ENCODE data around the gene DOK1.
"Not testable (repeated sequence)": the region's sequence is repeated elsewhere in the genome, so short reads cannot be mapped to it uniquely, and the experiment has no call there.

Gene DOK1

DNA sequence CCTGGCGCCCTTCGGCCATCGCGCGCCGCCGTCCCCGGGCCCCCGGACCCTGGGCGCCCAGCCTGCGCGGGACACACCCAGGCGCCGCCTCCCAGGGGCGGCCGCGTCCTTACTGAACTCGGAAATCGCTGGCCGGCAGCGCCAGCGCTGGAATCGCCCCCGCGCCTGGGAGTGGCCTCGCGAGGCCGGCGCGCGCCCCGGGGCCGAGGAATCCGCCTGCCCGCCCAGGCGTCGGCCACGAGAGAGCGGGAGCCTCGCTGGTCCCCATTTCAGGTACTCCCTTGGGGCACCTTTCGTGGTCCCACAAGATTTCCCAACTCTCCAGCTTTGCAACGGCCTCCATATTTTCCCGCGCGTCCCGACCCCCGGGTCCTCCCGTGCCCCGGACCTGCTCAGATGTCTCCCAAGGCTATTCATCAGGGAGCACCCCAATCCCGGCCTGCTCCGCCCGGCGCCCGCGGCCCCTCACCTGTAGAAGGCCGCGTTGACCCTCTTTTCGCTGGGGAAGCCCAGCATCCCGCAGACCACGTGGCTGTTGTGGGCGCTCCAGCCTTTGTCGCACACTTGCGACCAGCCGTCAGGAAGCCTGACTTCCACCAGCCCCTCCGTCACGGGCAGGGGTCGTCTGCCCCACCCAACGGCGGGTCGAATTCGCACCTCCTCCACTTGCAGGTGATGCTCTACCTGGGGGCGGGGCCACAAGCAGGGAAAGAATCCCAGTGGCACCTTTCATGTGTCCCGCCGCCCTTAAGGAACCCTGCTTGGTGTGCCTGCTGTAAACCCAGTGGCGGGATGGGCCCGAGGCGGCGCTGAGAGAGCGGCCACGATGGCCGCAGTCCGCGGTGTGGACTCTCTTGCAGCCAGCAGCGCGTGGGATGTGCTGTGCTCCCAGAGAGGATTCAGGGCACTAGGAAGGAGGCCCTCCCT lies 5.4 kb upstream of the DOK1 start:
- DNase-seq, result no peak

DNA sequence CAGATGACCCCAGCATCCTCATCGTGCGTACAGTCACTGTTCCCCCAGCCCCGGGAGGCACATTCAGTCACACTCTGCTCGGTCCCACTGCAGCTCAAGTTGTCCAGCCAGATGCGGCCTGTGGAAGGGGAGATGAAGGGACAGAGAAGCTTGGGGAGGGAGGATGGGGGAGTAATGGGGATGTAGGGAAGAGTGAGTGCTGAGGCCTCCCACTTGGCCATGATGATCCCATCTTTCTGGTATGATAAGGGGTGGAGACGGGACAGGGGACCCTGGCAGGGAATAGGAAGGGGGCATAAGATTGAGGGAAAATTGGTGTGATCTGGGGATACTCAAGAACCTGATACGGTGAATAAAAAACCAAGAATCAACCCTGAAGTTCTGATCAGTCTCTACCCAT lies 4.3 kb upstream of the DOK1 start:
- DNase-seq, result no peak

DNA sequence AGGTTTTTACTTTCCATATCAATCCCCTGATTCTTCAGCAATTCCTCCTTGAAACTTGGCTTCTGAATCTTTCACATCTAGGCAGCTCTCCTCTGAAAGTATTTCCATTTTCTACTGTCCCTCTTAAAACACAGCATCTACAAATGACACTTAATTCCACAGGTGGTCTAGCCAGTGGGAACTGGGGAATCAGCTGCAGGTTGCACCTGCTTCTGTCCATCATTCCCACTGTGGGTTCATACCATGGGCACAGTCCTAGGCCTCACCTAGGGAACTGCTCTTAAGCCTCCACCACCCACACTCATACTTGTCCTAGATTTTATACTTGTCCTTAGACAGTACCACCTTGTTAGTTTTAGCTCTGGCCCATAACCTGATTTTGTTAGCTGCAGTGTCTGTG lies 3.0 kb upstream of the DOK1 start:
- no peak for DNase-seq

DNA sequence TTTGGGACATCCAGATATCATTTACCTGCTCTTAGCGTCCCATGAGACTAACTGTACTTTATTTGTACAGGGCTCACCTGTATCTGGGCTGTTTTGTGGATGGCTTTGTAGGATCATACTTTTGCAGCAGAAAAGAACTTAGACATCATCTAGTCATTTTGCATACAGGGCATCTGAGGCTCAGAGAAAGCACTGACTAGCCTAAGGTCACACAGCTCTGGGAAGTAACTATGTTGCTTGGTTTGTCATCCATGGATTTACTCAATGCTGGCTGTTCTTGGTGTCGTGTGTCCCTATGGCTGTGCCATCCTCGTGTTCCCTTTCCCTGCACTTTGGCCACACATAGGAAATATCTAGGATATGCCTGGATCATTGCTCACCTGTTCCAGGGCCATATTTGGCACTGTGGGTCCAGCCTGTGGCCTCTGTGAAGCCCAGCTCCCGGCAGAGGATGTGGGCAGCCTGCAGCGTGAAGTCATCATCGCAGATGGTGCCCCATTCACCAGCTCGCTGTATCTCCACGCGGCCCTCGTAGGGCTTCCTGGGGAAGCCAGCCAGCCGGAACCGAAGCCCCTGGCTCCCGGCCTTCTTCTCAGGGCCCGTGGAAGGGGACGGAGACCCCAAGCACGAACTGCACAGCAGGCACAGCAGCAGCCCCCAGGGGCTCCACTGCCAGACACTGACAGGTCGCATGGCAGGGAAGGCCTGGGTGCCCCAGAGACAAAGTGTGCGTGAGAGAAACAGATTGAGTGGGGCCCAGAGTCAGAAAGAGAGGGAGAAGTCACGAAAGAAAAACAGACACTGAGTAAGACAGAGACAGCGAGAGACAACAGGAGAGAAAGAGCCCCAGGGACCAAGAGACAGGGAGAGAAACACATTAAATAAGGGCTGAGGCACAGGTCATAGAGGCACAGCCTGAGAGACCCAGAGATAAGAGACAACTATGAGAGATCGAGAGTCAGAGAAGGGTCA lies 2.3 kb upstream of the DOK1 start:
- no peak for DNase-seq

DNA sequence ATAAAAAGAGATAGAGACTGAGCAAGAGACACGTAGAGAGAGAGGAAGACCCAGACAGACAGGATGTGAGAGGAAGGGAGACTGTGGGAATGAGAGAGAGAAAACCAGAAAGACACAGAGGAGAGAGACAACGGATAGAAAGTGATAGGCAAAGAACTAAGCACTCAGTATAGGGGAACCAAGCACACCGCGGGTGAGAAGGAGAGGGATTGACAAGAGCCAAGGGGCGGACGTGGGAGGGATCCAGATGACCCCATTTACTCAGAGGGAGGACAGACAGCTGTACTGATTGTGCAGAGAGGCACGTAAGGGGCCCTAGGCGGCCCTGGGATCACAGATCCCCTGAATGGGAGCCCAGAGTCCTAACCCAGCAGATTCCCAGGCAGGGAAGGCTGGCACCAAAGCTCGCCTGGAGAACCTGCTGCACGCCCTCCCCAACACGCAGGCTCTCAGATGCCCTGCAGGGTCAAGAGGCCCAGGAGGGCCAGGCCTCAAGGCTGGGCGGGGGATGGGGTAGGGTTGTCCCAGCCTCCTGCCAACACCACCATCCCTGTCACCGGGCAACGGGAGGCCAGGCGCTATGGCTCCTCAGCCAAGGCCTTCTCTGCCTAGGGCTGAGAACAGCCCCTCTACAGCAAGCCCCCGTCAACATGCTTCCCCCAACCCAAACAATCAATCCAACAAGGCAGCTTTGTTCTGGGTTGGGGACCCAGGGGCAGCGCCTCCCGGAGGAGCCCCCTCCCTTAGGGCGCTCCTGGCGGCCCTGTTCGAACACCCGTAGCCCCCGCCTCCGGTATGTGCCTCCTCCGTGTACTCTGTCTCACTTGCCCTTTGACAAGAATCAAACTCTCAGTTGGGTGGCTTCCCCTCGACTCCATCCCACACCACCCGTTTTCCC lies 1.4 kb upstream of the DOK1 start:
- DNase-seq, result no peak

DNA sequence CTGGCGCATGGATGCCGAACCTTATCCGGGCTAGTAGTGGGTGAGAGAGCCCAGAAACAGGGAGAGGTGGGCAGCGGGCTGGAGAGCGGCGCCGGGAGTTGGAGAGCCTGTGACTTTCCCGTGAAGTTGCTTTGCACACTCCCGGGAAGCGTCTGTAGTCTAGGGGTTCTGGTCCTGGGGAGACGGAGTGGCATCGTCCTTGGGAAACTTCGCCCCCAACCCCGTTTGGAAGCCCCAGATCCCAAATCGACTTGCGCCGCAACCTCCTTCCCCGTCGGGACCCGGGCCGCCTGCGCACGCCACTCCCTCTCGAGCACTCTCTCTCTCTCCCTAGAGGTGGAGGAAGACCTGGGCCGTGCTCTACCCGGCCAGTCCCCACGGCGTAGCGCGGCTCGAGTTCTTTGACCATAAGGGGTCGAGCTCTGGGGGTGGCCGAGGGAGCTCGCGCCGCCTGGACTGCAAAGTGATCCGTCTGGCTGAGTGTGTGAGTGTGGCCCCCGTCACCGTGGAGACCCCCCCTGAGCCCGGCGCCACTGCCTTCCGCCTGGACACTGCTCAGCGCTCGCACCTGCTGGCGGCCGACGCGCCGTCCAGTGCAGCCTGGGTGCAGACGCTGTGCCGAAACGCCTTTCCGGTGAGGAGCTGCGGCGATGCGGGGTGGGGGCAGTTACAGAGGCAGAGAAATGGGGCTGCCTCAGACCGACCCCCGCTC lies 456 bp downstream of the DOK1 start:
- DNase-seq, result peak; percentile 61

DNA sequence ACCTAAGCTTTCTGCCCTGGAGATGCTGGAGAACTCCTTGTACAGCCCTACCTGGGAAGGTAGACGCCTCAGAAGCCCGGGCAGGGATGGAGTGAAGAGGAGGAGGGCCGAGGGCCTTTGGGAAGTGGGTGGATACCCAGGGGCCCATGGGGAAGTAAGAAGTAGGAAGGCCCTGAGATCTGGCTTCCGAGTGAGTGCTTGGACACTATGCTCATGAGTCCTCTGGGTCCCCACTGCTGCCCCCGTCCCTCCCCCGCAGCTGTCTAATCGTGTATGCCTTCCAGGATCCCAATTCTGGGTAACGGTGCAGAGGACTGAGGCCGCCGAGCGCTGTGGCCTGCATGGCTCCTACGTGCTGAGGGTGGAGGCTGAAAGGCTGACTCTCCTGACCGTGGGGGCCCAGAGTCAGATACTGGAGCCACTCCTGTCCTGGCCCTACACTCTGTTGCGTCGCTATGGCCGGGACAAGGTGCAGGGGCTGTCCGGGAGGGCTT lies 1.1 kb downstream of the DOK1 start:
- no peak for DNase-seq

DNA sequence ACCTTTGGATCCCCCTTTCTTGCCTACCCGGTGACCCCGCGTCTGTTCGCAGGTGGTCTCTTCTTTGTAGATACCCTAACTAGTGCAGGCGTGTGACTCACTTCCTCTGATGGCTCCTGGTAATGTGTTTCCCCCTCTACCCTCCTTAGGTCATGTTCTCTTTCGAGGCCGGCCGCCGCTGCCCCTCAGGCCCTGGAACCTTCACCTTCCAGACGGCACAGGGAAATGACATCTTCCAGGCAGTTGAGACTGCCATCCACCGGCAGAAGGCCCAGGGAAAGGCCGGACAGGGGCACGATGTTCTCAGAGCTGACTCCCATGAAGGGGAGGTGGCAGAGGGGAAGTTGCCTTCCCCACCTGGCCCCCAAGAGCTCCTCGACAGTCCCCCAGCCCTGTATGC lies 1.6 kb downstream of the DOK1 start:
- DNase-seq, result no peak

DNA sequence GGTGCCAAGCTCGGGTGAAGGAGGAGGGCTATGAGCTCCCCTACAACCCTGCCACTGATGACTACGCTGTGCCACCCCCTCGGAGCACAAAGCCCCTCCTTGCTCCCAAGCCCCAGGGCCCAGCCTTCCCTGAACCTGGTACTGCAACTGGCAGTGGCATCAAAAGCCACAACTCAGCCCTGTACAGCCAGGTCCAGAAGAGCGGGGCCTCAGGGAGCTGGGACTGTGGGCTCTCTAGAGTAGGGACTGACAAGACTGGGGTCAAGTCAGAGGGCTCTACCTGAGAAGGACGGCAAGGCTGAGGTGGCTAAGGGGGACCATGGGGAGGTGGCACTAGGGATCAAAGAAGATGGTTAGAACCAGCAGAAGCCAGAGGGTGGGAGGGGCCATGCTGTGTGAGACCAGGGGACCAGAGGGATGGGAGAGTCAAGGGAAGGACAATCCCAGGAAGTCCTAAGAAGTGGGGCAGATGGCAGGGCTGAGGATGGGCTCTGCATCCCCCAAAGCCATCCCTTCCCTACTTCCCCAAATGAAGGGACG lies 2.4 kb downstream of the DOK1 start:
- no peak for DNase-seq

DNA sequence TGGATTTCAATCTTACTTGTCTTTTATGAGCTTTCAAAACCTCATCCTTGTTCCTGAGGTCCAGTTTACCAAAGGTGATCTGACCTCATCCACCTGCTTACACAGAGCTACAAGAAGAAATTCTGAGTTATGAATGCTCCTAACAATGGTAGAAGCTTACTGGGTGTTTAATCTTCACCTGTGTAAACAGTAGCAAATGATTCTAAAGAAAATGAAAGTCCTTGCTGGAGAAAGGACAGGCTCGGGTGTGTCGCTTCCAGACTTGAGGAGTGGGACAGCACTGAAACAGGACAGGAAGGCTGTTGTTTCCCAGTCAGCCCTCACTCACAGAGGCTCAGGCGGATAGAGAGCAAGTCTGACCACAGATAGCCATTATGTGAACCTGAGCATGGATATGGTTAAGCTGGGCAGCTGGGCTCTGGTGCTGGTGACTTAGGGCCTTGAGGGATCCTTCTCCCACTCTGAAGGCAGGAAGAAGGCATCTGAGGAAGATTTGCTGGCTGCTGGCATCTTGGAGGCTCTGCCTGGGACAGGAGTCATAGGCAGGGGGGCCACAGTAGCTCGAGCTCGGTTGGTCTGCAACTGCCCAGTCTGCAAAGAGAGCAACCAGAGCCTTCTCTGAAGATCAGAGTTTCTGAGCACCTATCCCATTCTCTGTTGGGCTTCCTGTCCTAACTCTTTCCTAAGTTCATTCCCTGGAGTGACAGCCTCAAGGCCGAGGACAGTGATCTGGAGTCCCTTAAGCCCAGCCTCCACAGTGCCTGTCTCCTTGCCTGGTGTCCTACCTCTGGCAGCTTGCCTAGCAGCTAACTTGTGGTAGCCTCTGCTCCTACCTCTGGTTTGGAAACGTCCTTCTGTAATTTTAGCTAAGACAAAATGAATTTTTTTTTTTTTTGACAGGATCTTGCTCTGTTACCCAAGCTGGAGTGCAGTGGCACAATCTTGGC lies 4.0 kb downstream of the DOK1 start:
- DNase-seq, result no peak

DNA sequence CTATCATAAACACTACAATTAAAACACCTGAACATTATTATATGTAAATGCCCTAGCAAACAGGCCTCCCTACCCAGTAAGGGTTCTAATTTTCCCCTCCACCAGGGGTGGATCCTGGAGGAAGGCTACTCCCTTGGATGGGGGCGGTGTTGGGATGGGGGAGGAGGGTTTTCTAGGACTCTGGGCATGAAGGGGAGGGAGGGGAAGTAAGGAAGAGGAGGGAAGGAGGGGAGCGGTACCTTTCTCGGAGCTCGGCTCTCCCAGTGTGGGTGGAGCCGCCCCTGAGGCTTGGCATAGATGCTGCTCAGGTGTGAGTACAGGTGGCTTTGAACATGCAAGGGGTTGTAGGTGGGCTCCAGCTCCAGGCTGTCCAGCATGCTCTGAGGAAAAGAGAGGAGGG lies 5.4 kb downstream of the DOK1 start:
- DNase-seq, result no peak

DNA sequence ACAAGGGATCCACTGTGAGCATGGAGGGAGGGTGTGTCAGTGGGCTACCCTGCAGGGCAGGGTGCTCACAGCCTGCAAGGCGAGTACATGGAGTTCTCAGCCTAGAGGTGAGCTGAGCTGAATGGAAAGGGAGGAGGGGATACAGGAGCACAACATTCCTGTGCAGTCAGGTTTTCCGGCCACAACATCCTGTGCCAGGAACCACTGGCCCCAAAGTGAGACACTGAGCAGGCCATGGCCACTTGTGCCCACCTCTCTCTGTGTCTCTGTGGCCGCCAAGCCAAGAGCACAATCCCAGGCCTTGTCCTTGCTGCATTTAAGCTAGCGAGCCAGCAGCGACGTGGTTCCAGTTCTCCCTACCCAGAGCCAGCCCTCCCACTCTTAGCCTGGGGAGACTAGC lies 6.1 kb downstream of the DOK1 start:
- DNase-seq, result no peak

DNA sequence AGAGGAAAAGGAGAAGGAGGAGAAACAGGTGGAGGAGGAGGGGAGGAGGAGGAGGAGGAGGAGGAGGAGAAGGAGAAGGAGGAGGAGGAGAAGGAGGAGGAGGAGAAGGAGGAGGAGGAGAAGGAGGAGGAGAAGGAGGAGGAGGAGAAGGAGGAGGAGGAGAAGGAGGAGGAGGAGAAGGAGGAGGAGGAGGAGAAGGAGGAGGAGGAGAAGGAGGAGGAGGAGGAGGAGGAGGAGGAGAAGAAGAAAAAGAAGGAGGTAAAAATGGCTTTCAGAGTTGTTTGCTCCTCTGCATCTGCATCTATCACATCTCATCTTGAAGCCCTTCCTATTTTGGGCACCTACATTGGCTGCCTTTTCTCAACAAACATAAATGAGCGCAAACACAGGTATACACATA lies 6.5 kb downstream of the DOK1 start:
- DNase-seq, result not testable (repeated sequence)

DNA sequence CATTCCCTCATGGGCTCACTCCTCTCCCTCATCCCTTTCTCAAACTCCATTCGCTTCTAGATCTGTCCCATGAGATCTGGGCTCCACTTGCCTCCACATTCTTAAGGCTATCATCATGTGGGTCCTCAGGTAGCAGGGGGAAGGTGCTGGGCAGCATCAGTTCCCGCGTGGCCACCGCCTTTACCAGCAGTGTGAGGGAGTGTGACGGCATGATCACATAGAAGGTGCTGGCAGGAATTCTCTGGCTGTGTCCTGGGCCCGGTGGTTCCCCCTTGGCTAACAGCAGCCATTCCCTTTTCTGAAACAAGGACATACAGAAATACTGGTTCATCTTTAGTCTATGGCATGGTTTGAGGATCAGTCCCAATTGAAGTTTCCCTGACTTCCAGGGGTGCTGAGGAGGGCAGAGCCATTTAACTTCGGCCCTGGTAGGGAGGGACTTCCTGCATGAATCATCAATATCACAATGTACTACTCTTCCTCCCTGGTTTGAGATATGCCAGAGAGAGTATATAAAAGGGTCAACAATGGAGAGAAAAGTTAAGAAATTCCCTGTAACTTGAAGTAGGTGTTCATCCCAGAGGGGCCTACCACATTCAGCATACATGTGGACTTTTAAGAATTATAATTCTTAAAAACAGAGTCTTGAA lies 7.7 kb downstream of the DOK1 start:
- DNase-seq, result no peak

DNA sequence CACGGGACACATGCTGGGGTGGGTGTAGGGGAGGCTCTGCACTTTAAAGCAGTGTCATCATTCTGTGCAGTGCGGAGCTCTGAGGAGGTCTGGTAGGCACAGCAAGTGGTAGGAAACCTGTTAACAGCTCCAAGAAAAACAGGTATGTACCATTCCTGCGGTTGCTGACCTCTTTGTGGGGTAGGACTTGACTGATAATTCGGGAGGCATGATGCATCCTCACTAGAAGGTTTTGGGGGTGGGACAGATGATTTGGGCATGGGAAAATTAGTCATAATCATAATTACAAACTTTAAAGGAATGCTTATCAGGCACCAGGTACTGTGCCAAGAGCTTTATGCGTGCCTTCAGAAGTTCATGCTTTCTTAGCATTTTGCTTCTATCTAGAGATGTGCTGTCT lies 9.7 kb downstream of the DOK1 start:
- DNase-seq, result no peak

DNA sequence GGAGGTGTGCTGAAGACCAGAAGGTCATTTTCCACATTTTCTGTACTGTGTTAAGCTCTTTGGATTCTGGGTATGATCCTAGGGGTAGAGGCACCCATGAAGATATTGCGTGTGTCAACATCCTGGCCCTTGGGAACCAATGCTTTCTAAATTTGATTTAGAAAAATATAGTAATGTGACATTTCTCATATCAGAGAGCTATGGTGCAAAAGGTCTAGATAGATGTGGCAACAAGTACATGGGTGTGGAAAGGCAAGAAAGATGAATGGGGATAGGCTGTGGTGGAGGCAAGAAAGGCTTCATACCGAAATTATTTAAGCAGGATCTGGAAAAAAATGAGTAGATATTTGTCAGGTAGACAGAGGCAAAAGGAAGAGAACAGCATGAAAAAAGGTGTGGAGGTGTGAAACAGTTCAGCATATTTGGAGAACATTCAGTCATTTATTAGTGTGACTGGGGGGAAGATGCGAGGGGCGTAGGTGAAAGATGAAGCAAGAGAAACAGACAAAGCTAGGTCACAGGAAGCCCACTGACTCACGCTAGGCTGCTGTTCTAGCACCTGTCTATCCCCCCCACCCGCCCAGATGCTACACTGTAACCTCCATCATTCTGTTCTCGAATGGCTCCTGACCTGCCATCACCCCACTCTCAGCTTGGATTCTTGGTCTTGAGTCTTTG lies 11.7 kb downstream of the DOK1 start:
- DNase-seq, result no peak

DNA sequence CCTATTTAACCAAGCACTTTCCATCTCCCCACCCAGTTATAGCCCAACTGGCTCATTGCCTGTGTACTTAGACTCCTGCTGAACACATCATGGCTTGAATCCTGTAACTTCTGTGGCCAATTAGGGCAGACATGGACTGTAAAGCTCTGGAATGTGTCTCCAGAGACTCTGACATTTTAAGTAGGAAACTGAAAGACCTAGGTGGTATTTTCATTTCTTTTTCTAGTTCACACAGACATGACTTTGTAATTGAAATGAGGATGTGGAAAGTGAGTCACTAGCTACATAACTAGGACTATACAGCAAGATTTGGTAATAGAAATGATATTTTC lies 12.2 kb downstream of the DOK1 start:
- DNase-seq, result no peak

DNA sequence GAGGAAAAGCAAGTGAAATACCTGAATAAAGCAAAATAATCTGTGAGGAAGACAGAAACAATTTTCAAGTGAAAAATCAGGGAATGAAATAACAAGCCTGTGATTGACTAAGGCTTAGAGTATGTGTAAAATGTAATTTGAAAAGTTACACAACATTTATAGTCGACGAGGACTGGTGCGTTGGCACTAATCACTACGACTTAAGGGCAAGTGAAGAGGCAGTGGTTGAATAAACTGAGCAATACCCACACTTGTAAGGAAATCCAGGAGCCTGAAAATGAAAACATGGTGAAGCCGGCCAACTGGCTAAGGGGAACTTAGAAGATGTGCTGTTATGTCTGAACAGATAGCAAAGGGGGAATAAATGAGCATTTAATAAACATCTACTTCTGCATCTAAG lies 13.4 kb downstream of the DOK1 start:
- DNase-seq, result no peak

DNA sequence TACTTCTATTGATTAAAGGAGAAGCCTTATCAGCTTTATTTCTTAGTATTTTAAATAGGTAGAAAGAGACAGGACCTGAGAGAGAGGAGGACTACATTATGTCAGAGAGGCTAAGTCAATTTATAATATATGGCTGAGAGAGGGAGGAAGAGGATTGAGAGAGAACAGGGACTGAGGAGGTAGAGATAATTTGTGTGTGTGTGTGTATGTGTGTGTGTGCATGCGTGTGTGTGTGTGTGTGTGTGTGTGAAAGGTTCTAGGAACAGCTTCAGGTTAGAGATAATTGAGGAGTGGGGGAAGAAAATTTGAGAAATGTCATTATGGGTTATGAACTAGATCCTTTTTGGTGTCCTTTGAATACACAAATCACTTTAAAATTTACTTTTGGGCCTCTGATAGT lies 15.2 kb downstream of the DOK1 start:
- no peak for DNase-seq

Measured in CD4-positive, alpha-beta T cell treated with Interleukin-6 for 4 hours (primary cell).